Pancreas (tissue), 10 donors: ENCODE data around the gene ERBB2. TPM values are rescaled to one million over a fixed set of nuclear protein-coding genes. Genes with fewer than 3 reads are reported as not detected.

ENCODE experiments used
- ATAC-seq, 4 donors: fragments of 200-7000 bp; cut with Tn5 transposase; one replicate each; pipeline versions ENCODE4 v1.8.0 to v1.9.1; 2020; ENCODE audit warnings: mild to moderate bottlenecking in 4 of 4, moderate library complexity in 4 of 4
- DNase-seq, 6 donors: peaks; one replicate each; pipeline ENCODE4 v3.0.0-alpha.2; 2020
- FAIRE-seq: peaks from 2 replicates; lab custom pipeline; 2012; peaks lifted over from hg19 to GRCh38; lab: Jason Lieb, UNC
- H3K27ac ChIP-seq, 4 donors: fragments of 200-600 bp; sonication (generic); 1 replicate in 3 of 4; 2 replicates in 1 of 4; pipeline versions ENCODE4 v1.5.0 to v1.8.0; 2020
- H3K27me3 ChIP-seq, 4 donors: fragments of 200-600 bp; one replicate each; pipeline ENCODE4 v1.8.0; 2021
- H3K36me3 ChIP-seq, 3 donors: fragments of 200-600 bp; sonication (generic) in 1 of 3; one replicate each; pipeline versions ENCODE4 v1.5.0 to v1.8.0; 2020 to 2021
- H3K4me1 ChIP-seq, 3 donors: fragments of 200-600 bp; one replicate each; pipeline ENCODE4 v1.8.0; 2021
- H3K4me3 ChIP-seq, 4 donors: fragments of 200-600 bp; sonication (generic) in 2 of 4; one replicate each; pipeline versions ENCODE4 v1.5.0 to v1.8.0; 2020 to 2021
- H3K9me3 ChIP-seq, 4 donors: fragments of 200-600 bp; one replicate each; pipeline ENCODE4 v1.8.0; 2021
- CTCF ChIP-seq, 4 donors: fragments of 200-600 bp; sonication (generic) in 3 of 4; IDR thresholded peaks; one replicate each; pipeline versions ENCODE4 v1.5.0 to v1.8.0; 2021; ENCODE audit warnings: antibody characterized with exemption in 4 of 4
- WGBS, 2 donors: extraction: QIAGEN DNeasy Blood & Tissue Kit; methylation state at CpG; one replicate each; pipeline ENCODE4 v1.1.7; 2013; 5-methylcytosine and 5-hydroxymethylcytosine counted together
- intact Hi-C, 3 donors: fragments of 100-400 bp; cut with DNase I; formaldehyde crosslinking; loops; one replicate each; pipeline versions ENCODE4 v1.11.1 to v1.14.2; 2022
- polyA plus RNA-seq, 2 donors: library from polyadenylated mRNA; stranded (reverse); fragments of 200-250 nt; gene quantifications; one replicate each; pipeline ENCODE4 v1.2.3, GENCODE V29; 2013
- total RNA-seq, 6 donors: library from RNA; stranded (reverse); fragmentation: NEBNext Ultra II Directional in 4 of 6; extraction: Animal tissue kit (Norgen Biotek cat#: 25700) in 4 of 6; gene quantifications; one replicate each; pipeline versions ENCODE4 v1.2.1 to v1.2.4, GENCODE V29; 2021 to 2023
- donor health status: healthy with polysubstance abuse.
- donor health status: DM: no; HTN: no; CAD: no; lungs with moderate emphysema.
- donor health status: DM: no; HTN: no; CAD: no.
- donor health status: control.
- donor health status: control.
- donor health status: Bipolar disorder and iron deficiency.
- donor health status: DM: yes; HTN: yes; CAD: no.
- donor health status: DM: no; HTN: no; CAD: no.
- donor health status: DM: no; HTN: no; CAD: no.
- donor health status: DM: yes; HTN: yes; CAD: no.

The ERBB2 gene
- total and polyA plus RNA-seq, 8 donors: 37.2 to 78.9 (median 43.9) TPM

GRCh38 chr17:39666231-39666600, 33.6 kb upstream of the ERBB2 start:
- no peak for TF ChIP-seq CTCF (IDR thresholded peaks at IDR 0.05)
- H3K9me3 ChIP-seq: no peaks in the 10 kb centered on the region
- H3K27ac ChIP-seq: no peak overlapping the region
- DNase-seq: no peak
- 38 to 51% methylated on average over 2 of the region's 2 CpGs for WGBS, 2 donors
- peaks cover 0 to 3% (median 0%) of the 10 kb centered on the region in 4 donors for H3K27me3 ChIP-seq
- H3K4me3 ChIP-seq: no peak overlapping the region
- no peak for FAIRE-seq
- intact Hi-C loops: no loop called here
- H3K4me1 ChIP-seq: peaks cover 0 to 5% (median 0%) of the 10 kb centered on the region in 3 donors
- no peak for ATAC-seq
- H3K36me3 ChIP-seq: no peaks in the 10 kb centered on the region

GRCh38 chr17:39666601-39667261, 33.1 kb upstream of the ERBB2 start:
- no peaks in the 10 kb centered on the region for H3K9me3 ChIP-seq
- DNase-seq (peak in 1 of 6 donors; percentile 14), FAIRE-seq (no peak), ATAC-seq (no peak)
- H3K4me3 ChIP-seq: no peak overlapping the region
- no peaks in the 10 kb centered on the region for H3K36me3 ChIP-seq
- 48 to 54% methylated on average over 11 of the region's 11 CpGs for WGBS, 2 donors
- peaks cover 0 to 5% (median 0%) of the 10 kb centered on the region in 3 donors for H3K4me1 ChIP-seq
- no peak for TF ChIP-seq CTCF (IDR thresholded peaks at IDR 0.05)
- H3K27me3 ChIP-seq: peaks cover 0 to 4% (median 0%) of the 10 kb centered on the region in 4 donors
- H3K27ac ChIP-seq: no peak overlapping the region
- intact Hi-C loops: no loop called here

- peaks cover 0 to 5% (median 0%) of the 10 kb centered on the region in 3 donors for H3K4me1 ChIP-seq
- no peak overlapping the region for H3K27ac ChIP-seq
- intact Hi-C loops: no loop called here
Observed at GRCh38 chr17:39667262-39667944, 32.5 kb upstream of the ERBB2 start.

GRCh38 chr17:39667945-39668924, 31.6 kb upstream of the ERBB2 start, which contains the start of gene PNMT:
Gene PNMT (plus strand): TSS chr17:39668453. CDS start chr17:39668476, 23 bp downstream.
- peak within 1 kb of the TSS in 2 of 4 donors; percentile 29 to 45 for H3K4me3 ChIP-seq
- H3K27me3 ChIP-seq: peaks cover 0 to 4% (median 0%) of the 10 kb centered on the region in 4 donors
- H3K9me3 ChIP-seq: no peaks in the 10 kb centered on the region
- peak; percentile 55 to 75 (median 61) for ATAC-seq
- 4% methylated on average over 61 to 85 of the region's 85 CpGs for WGBS, 2 donors
- FAIRE-seq: no peak
- TF ChIP-seq CTCF (IDR thresholded peaks at IDR 0.05): peak; percentile 35 to 50 (median 48)
- H3K36me3 ChIP-seq: no peaks in the 10 kb centered on the region
- peaks cover 0 to 5% (median 0%) of the 10 kb centered on the region in 3 donors for H3K4me1 ChIP-seq
- no peak within 1 kb of the TSS for H3K27ac ChIP-seq
- intact Hi-C loops: no loop called here
- peak; percentile 59 to 91 (median 74) for DNase-seq

More at GRCh38 chr17:39667262-39667944, 32.5 kb upstream of the ERBB2 start:
- Histone ChIP-seq H3K4me3 (no peak overlapping the region), H3K36me3 (no peaks in the 10 kb centered on the region), H3K27me3 (peaks cover 0 to 4% (median 0%) of the 10 kb centered on the region in 4 donors), H3K9me3 (no peaks in the 10 kb centered on the region)
- ATAC-seq: peak in 2 of 4 donors; percentile 17 to 21
- WGBS, 2 donors: 23% methylated on average over 36 to 49 of the region's 49 CpGs
- peak in 2 of 6 donors; percentile 18 to 75 for DNase-seq
- no peak for FAIRE-seq
- TF ChIP-seq CTCF (IDR thresholded peaks at IDR 0.05): no peak
